GM13976 (cell line): ENCODE results near the gene MAGEF1.

Experiments
- DNase-seq: peaks from one replicate; pipeline ENCODE4 v3.0.0; 2012; ENCODE audit warnings: low spot score
- in situ Hi-C: fragments of 300-500 bp; cut with MboI; formaldehyde crosslinking; loops from one replicate; pipeline ENCODE4 v1.12.0; 2022; ENCODE audit warnings: low sequenced_read_pairs, mixed read lengths, inconsistent platforms; ENCODE audit not compliant: unreplicated experiment
- TF ChIP-seq, protein P1 (sequence below): IDR thresholded peaks from 2 replicates; pipeline ENCODE4 v1.5.1; 2012; ENCODE audit warnings: borderline replicate concordance, mild to moderate bottlenecking; ENCODE audit not compliant: insufficient read depth; ENCODE audit errors: extremely low read depth, missing control alignments, control extremely low read depth

The MAGEF1 gene

DNA sequence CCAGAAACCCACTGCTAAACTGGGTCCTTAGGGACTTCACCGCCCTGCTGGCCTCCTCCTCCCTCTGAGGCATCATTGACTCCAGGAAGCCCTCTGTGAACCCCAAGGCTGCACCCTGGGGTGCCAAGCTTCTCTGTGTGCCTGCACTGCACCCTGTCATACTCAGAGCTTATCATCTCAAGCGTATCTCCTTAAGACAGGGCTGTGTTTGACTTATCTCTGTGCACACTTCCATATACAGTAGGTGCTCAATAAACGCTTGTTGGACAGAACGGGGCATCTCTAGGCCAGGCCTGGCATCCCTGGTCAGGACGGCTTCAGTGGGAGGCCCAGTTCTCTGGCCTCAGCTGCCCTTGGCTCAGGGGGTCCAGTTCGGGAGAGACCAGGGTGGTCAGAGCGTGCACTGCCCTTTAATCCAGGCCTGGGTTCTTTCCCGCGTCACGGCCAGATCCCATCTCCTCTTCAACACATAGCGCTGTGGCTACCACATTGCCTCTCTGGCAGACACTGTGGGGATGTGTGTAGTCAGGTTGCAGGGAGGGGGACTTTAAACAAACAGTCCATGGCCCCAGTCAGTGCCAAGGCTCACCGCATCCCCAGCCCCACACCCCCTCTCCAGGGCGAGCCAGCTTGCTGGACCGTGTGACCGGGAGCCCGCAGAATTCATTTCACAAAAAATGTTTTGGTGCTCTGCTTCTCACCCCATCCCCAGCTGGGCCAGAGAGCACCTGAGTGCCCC is 33.4 kb downstream of the MAGEF1 start:
- DNase-seq = no peak
- in situ Hi-C loops = no loop called here

DNA sequence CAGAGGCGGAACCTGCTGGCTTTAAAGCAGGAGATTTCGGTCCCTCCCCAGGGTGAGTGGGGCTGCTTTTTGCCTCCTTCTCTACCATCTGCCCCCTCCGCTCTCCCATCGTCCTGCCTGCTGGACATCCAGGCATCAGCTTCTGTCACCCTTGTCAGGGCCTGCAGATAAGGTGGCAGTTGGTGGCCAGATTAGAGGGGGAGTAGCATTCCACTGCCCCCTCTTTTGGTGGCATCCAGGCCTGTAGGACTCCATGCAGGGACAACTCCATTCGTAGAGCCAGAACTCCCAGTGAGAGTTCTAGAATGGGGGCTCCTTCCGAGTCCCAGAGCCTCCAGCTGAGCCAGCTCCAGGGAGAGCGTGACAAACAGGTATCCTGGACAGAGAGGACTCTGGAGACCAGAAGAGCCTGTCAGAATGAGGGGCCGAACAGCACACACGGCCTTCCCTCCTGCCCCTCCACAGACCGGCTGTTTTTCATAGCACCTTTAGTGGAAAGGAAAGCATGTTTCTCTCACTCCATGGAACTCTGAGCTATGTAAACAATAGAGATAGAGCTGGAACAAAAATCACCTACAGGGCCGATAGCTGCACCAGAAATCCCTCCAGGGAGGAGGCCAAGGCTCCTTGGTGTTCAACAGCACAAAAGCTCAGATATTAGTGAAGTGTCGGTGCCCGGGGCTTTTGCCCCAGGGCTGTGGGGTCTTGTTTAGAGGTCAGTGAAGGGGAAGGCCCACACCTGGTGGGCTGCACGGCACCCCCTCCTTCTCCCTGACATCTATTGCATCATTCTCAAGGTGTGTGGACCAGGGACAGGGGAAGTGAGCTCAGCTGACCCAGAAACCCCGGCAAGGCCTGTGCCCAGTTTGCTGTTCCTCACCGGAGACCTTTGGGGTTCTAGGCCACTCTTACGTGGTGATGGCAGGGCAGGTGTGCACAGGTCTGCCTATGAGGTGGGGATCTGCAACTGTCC is 34.2 kb downstream of the MAGEF1 start:
- in situ Hi-C loops = no loop called here
- TF ChIP-seq, protein P1, sequence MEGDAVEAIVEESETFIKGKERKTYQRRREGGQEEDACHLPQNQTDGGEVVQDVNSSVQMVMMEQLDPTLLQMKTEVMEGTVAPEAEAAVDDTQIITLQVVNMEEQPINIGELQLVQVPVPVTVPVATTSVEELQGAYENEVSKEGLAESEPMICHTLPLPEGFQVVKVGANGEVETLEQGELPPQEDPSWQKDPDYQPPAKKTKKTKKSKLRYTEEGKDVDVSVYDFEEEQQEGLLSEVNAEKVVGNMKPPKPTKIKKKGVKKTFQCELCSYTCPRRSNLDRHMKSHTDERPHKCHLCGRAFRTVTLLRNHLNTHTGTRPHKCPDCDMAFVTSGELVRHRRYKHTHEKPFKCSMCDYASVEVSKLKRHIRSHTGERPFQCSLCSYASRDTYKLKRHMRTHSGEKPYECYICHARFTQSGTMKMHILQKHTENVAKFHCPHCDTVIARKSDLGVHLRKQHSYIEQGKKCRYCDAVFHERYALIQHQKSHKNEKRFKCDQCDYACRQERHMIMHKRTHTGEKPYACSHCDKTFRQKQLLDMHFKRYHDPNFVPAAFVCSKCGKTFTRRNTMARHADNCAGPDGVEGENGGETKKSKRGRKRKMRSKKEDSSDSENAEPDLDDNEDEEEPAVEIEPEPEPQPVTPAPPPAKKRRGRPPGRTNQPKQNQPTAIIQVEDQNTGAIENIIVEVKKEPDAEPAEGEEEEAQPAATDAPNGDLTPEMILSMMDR = no peak
- no peak for DNase-seq

More for the DNA sequence above, 33.4 kb downstream of the MAGEF1 start:
- TF ChIP-seq, protein P1 = no peak

DNA sequence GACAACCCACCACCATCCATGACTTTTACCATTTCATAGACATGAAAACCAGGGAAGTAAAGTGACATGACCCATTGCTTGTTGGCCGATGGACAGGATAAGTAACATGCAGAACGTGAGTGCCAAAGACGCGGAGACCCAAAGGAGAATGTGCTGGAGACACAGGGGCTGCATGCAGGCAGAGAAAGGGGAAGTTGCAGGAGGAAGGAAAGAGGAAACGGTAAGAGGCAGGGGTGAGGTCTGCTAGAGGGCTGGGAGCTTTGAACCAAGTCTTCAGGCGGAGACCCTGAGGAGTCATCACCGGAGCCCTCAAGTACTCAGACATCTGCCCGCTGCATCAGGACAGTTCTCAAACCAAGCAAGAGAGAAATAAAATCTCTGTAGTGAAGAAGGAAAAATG is 34.9 kb downstream of the MAGEF1 start:
- in situ Hi-C loops = no loop called here
- DNase-seq = no peak
- TF ChIP-seq, protein P1 = no peak

DNA sequence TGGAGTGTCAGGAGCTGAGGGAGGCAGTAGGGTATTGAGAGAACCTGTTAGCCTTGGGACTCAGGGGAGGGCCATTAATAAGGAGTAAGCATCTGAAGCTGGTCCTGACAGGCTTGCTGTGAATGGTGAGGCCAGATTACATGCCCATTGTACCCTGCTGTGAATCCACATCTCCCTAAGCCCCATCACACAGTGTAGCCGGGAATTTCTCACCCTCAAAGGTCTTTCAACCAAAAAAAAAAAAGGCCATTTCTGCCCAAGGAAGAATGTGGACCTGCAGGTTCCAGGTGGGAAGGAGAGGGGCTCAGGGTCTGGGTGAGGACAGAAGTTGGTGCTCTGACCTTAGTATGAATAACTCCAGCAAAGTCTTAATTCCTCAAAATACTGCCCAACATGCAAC is 37.2 kb downstream of the MAGEF1 start:
- in situ Hi-C loops = no loop called here
- TF ChIP-seq, protein P1 = no peak
- no peak for DNase-seq

DNA sequence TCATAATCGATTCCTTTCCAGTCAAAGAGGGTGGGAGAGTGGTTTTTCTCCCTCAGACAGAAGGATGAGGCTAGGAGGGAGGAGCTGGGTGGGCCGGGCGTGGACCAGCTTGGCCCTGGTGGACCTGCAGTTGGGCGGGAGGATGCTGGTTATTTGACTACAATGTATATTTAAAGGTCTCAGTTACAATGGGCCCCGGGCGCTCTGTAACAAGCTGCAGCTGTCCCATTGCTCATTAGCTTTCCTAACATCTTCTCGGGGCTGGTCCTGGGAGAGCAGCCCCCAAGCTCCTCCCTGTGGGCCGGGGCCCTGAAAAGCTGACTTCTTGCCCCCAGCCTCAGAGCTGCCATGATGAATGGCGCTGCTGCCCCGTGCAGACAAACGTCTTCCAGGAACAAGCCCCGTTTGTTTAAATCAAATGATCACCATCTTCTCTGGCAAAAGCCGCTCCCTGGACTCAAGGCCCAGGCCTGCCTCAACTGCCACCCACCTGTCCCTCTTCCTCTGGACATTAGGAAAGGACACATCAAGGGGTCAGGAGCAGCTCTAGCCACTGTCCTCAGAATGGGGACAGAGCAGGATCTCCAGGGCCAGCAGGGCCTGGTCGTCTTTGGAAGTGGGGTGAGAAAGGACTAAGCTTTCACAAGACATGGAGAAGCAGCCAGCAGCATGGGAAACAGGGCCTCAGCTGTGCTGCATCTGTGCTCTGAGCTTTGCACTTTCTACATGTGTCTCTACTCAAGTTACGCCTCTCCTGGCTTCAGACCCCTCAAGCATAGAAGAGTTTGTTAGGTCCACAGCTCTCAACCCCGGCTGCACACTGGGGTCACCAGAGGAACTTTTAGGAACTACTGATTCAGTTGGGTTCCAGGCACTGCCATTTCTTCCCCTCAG is 38.6 kb downstream of the MAGEF1 start:
- TF ChIP-seq, protein P1 = no peak
- DNase-seq = no peak
- in situ Hi-C loops = no loop called here

DNA sequence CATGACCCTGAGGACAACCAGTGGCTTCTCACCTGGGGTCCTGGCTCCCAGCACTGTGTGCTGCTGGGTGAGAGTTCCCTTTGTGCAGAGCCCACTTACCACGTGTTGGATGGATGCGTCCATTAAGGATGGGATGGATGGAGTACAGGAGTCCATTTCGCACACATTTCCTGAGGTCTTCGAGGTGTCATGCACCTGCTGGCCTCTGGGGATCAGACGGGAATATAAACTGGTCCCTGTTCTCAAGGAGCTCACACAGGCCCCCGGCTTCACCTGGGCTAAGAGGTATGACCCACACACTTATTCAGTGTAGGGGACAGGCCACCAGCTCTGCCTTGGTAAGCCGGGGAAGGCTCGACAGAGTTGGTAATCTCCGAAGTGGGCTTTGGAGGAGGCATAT is 39.5 kb downstream of the MAGEF1 start:
- TF ChIP-seq, protein P1 = no peak
- no peak for DNase-seq
- in situ Hi-C loops = no loop called here
